Heart left ventricle (tissue), 13 donors: Measurements from ENCODE around the gene COQ8A.

Source experiments
- POLR2A ChIP-seq, 2 donors: fragments of 450-650 bp; IDR thresholded peaks; one replicate each; pipeline ENCODE4 v1.6.1; 2017; ENCODE audit warnings: antibody characterized with exemption in 2 of 2, mild to moderate bottlenecking in 2 of 2, moderate library complexity in 2 of 2
- TF ChIP-seq, protein P1 (sequence below), 12 donors: fragments of 200-600 bp; sonication (generic) in 4 of 12; IDR thresholded peaks; one replicate each; pipeline versions ENCODE4 v1.5.0 to v1.8.0; 2018 to 2022; ENCODE audit warnings: antibody characterized with exemption in 12 of 12, mild to moderate bottlenecking in 5 of 12
- donor health status: ischemic (EF 13 %, LVEDD 7.1; RV severe dilation, severe dysfunction).
- donor health status: DM: no; HTN: yes; CAD: no.
- donor health status: DM: no; HTN: no; CAD: no.
- donor health status: ischemic (EF 25% LVEDD 6.9; RV normal size, moderate dysfunction).
- donor health status: ischemic (EF 25% LVEDD 5.7; RV mildly dilated, moderate dysfunction).
- donor health status: ischemic (EF 35%, LVEDD 5.7; RV mildly dilated, moderate dysfunction).
- donor health status: nonischemic (EF 11% LVEDD 7.7; RV severe dilation, severe dysfunction).
- donor health status: DM: yes; HTN: yes; CAD: no.
- donor health status: PGD.
- donor health status: ischemic (EF 29% LVEDD 5.4; RV normal size, mild dysfunction).
- donor health status: nonischemic (EF 23%, LVEDD 6.1; RV moderate dilation, normal function).

- TF ChIP-seq, protein P1, sequence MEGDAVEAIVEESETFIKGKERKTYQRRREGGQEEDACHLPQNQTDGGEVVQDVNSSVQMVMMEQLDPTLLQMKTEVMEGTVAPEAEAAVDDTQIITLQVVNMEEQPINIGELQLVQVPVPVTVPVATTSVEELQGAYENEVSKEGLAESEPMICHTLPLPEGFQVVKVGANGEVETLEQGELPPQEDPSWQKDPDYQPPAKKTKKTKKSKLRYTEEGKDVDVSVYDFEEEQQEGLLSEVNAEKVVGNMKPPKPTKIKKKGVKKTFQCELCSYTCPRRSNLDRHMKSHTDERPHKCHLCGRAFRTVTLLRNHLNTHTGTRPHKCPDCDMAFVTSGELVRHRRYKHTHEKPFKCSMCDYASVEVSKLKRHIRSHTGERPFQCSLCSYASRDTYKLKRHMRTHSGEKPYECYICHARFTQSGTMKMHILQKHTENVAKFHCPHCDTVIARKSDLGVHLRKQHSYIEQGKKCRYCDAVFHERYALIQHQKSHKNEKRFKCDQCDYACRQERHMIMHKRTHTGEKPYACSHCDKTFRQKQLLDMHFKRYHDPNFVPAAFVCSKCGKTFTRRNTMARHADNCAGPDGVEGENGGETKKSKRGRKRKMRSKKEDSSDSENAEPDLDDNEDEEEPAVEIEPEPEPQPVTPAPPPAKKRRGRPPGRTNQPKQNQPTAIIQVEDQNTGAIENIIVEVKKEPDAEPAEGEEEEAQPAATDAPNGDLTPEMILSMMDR (IDR thresholded peaks at IDR 0.05), result no peak
- TF ChIP-seq POLR2A (IDR thresholded peaks at IDR 0.05), result no peak
These were observed 55.6 kb downstream of the COQ8A start for GRCh38 chr1:226995365-226996332.
